Body of pancreas (tissue), 4 donors: ENCODE measurements around the gene ACAP2. TPM values are rescaled to one million over a fixed set of nuclear protein-coding genes. Genes with fewer than 3 reads are reported as not detected.

Experiments
- ATAC-seq: fragments of 150-250 bp; one replicate; pipeline ENCODE4 v1.9.1; 2016
- DNase-seq, 4 donors: peaks; one replicate each; pipeline ENCODE4 v3.0.0-alpha.2; 2019
- H3K27ac ChIP-seq, 4 donors: fragments of 200-600 bp; sonication (generic); 1 replicate in 3 of 4; 2 replicates in 1 of 4; pipeline versions ENCODE4 v1.5.1 to v1.6.1; 2016 to 2019; ENCODE audit warnings: mild to moderate bottlenecking in 1 of 4, mixed read lengths in 1 of 4, moderate library complexity in 1 of 4
- H3K27me3 ChIP-seq, 2 donors: fragments of 200-600 bp; sonication (generic); one replicate each; pipeline ENCODE4 v1.6.0; 2016; ENCODE audit warnings: mild to moderate bottlenecking in 1 of 2
- H3K36me3 ChIP-seq, 2 donors: fragments of 200-600 bp; sonication (generic); replicated peaks in 1 of 2; 2 replicates each; pipeline ENCODE4 v1.5.1; 2016; ENCODE audit warnings: low read depth in 2 of 2; ENCODE audit not compliant: insufficient read depth in 1 of 2
- H3K4me1 ChIP-seq: fragments of 200-600 bp; sonication (generic); one replicate; pipeline ENCODE4 v1.6.0; 2016
- H3K4me3 ChIP-seq, 2 donors: fragments of 200-600 bp; sonication (generic); 1 replicate in 1 of 2; 2 replicates in 1 of 2; pipeline ENCODE4 v1.5.1; 2016 to 2019
- H3K9me3 ChIP-seq, 3 donors: fragments of 200-600 bp; sonication (generic); 1 replicate in 2 of 3; 2 replicates in 1 of 3; pipeline ENCODE4 v1.5.1; 2016
- CTCF ChIP-seq, 7 experiments: fragments of 450-650 bp in 4 of 7; fragments of 200-600 bp in 3 of 7; sonication (generic) in 3 of 7; IDR thresholded peaks; one replicate each; pipeline ENCODE4 v1.5.1; 2016 to 2019; ENCODE audit warnings: antibody characterized with exemption in 7 of 7
- POLR2A ChIP-seq, 3 donors: fragments of 450-650 bp; IDR thresholded peaks; one replicate each; pipeline ENCODE4 v1.6.1; 2016; ENCODE audit warnings: antibody characterized with exemption in 3 of 3, mild to moderate bottlenecking in 2 of 3
- WGBS, 2 donors: methylation state at CpG; one replicate each; pipeline ENCODE4 v1.1.5; 2017; 5-methylcytosine and 5-hydroxymethylcytosine counted together
- intact Hi-C: fragments of 100-400 bp; cut with DNase I; formaldehyde crosslinking; loops from one replicate; pipeline ENCODE4 v1.15.1; 2023
- total RNA-seq, 2 donors: library from RNA; depleted of rRNA; stranded (reverse); fragments of >200 nt; gene quantifications; one replicate each; pipeline ENCODE4 v1.1.0, GENCODE V29; 2016

ACAP2 gene
- total RNA-seq, 2 donors from 2014 or later, result 25.1 to 25.9 TPM

- H3K4me3 ChIP-seq, result no peak overlapping the region
- H3K27me3 ChIP-seq, result no peaks in the 10 kb centered on the region
- no peaks in the 10 kb centered on the region for H3K36me3 ChIP-seq
- no peak for DNase-seq
- 4 to 8% methylated on average over 6 of the region's 6 CpGs for WGBS, 2 donors
- H3K9me3 ChIP-seq, result no peaks in the 10 kb centered on the region
- H3K4me1 ChIP-seq, result peaks cover 26% of the 10 kb centered on the region
- intact Hi-C loops, result no loop called here
- peak overlapping the region in 3 of 4 donors; percentile 39 to 52 (median 43) for H3K27ac ChIP-seq
- no peak for ATAC-seq
- TF ChIP-seq POLR2A (IDR thresholded peaks at IDR 0.05) (no peak), CTCF (IDR thresholded peaks at IDR 0.05) (no peak)
Measured at GRCh38 chr3:195443391-195443989, 670 bp upstream of the ACAP2 start.

GRCh38 chr3:195441992-195442572, 738 bp downstream of the ACAP2 start:
- H3K4me3 ChIP-seq, result peak overlapping the region; percentile 88 to 97
- TF ChIP-seq POLR2A (IDR thresholded peaks at IDR 0.05) (no peak), CTCF (IDR thresholded peaks at IDR 0.05) (no peak)
- no peaks in the 10 kb centered on the region for H3K9me3 ChIP-seq
- peak overlapping the region; percentile 87 to 98 (median 92) for H3K27ac ChIP-seq
- no peaks in the 10 kb centered on the region for H3K27me3 ChIP-seq
- 0 to 1% methylated on average over 38 to 43 of the region's 43 CpGs for WGBS, 2 donors
- intact Hi-C loops, result no loop called here
- peaks cover 31% of the 10 kb centered on the region for H3K4me1 ChIP-seq
- no peak for ATAC-seq
- no peaks in the 10 kb centered on the region for H3K36me3 ChIP-seq
- peak; percentile 24 to 45 (median 34) for DNase-seq

- DNase-seq (no peak), ATAC-seq (no peak)
- Histone ChIP-seq H3K4me1 (peaks cover 31% of the 10 kb centered on the region), H3K4me3 (peak overlapping the region; percentile 88 to 97), H3K27me3 (no peaks in the 10 kb centered on the region), H3K36me3 (no peaks in the 10 kb centered on the region), H3K27ac (peak overlapping the region; percentile 87 to 98 (median 92)), H3K9me3 (no peaks in the 10 kb centered on the region)
- intact Hi-C loops, result no loop called here
- 12 to 17% methylated on average over 11 to 13 of the region's 13 CpGs for WGBS, 2 donors
- TF ChIP-seq POLR2A (IDR thresholded peaks at IDR 0.05) (no peak), CTCF (IDR thresholded peaks at IDR 0.05) (no peak)
Measured at GRCh38 chr3:195441476-195441991, 1.3 kb downstream of the ACAP2 start.

- Histone ChIP-seq H3K36me3 (no peaks in the 10 kb centered on the region), H3K27ac (peak overlapping the region in 2 of 4 donors; percentile 96 to 98), H3K9me3 (no peaks in the 10 kb centered on the region), H3K4me3 (no peak overlapping the region), H3K27me3 (no peaks in the 10 kb centered on the region), H3K4me1 (peaks cover 31% of the 10 kb centered on the region)
- intact Hi-C loops, result no loop called here
- TF ChIP-seq POLR2A (IDR thresholded peaks at IDR 0.05) (no peak), CTCF (IDR thresholded peaks at IDR 0.05) (no peak)
- DNase-seq (no peak), ATAC-seq (no peak)
- WGBS, 2 donors, result 51 to 53% methylated on average over 2 of the region's 2 CpGs
Measured at GRCh38 chr3:195441051-195441450, 1.8 kb downstream of the ACAP2 start.
